ENCODE measurements around the gene LYRM9.
"Not testable (repeated sequence)": the region's sequence is repeated elsewhere in the genome, so short reads cannot be mapped to it uniquely, and the experiment has no call there.

The LYRM9 gene

GRCh38 chr17:27872776-27873175, 20.4 kb downstream of the LYRM9 start:
- DNase-seq: no peak

GRCh38 chr17:27871407-27871806, 21.8 kb downstream of the LYRM9 start:
- DNase-seq: no peak

DNA sequence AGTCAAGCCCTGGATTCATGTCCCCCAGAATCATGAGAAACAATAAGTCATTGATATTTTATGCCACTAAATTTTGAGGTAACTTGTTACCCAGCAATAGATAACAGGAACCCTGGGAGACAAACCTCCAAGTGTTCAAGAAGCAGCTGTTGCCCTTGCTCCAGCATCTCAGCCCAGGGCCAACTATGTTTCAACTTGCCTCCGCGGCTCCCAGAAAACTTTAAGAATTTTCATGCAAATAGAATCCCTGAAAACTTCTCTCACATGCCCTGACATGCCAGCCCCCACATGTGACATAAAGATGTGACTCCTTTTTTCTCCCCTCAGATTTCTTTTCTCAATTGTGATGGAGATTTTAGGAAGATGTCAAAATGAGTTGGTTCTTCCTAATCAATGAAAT, 22.8 kb downstream of the LYRM9 start:
- DNase-seq: no peak

GRCh38 chr17:27868565-27868964, 24.6 kb downstream of the LYRM9 start:
- no peak for DNase-seq

DNA sequence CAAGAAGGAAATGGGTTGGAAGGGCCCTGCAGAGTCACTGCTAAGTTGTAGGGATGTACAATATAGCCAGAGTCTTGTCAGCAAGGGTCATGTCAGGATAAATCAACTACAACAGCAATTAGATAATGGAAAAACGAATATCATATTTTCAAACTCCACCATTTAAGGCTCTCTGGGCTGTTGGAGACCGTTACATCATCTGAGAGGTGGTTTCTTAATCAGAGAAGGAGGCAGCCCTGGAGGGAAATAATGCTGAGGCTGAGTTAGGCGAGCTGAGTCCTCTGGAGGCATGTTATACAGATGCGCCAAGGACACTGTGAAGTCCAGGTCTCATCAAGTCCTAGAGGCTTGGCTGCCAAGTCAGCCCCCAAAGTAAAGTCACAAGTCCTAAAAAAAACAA, 30.3 kb downstream of the LYRM9 start:
- no peak for DNase-seq

DNA sequence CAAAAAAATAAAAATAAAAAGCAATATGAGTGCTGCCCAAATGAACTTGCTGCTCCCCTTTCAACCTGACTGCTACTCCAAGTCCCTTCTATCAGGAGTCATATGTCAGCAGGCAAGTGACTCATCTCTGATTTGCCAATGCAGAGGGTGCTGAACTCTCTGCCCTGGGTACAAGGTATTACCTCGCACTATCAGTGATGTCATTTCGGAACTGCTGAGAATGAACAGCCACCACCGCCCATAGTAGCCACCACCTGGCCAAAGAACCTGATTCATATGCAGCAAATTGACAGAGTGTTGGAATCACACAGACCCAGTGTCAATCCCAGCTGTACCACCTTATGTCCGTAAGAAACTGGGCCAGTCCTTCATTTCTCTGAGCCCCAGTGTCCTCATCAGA, 31.2 kb downstream of the LYRM9 start:
- no peak for DNase-seq

DNA sequence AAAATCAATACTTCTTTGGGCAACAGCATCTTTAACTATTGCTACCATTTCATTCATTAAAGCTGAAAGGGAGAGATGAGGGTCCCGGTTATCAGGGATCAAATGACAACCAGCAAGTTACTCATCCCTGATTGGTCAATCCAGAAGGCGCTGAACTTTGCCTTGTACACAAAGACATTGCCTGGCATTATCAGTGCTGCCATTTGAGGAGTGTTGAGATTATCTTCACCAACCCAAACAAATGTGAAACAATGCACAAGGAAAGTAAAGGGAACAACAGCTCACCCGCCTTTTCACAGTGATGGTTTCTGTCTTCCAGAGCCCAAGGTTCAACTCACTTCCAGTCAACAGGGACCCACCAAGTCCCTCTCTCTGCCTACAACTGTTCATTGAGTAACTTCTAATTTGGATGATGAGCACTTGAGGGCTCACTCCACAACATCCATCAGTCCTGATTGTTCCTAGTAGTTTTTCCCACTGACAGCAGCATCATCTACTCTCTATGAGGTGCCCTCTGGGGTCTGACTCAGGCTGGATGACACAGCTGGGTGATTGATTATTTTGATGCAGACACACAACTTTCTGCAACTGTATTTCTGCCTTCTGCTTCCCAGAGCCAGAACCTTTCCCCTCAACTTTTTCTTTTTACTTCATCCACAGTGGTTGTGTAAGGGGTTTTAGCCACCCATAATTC, 32.0 kb downstream of the LYRM9 start:
- DNase-seq: no peak

- DNase-seq: no peak
These were observed 34.4 kb downstream of the LYRM9 start for GRCh38 chr17:27858621-27859305.

DNA sequence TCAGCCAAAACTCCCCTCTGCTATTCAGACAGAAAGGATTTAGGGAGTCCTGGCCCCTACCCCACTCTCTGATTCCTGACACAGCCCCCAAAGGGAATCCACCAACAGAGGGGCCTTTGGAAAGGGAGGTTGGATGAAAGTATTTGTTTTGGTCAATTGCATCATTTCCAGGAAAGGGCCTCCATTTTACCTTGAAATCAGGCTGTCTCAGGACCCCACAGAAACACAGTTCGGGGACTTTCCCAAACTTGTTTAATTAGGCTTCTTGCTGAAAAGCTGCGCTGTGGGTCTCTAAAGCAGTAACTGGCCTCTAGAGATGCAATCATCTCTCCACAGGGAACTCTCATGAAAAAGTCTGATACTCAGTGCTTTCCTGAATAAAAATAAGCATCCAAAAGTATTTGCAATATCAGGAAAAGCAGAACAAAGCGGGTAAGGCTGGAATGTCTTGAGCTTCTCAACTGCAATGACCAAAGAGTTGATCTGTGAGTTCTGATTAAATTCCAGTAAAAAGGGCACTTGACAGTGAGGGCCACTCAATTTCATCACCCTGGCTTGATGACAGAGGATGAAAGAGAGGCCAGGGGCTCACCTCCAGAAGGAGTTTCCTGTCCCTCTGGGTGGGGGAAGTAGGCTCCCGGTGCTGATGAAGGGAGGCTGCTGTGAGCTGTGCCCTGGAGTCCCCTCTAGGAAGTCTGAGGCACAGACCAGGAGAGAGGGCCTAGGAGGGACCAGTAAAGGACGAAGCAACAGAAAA, 36.3 kb downstream of the LYRM9 start:
- no peak for DNase-seq

DNA sequence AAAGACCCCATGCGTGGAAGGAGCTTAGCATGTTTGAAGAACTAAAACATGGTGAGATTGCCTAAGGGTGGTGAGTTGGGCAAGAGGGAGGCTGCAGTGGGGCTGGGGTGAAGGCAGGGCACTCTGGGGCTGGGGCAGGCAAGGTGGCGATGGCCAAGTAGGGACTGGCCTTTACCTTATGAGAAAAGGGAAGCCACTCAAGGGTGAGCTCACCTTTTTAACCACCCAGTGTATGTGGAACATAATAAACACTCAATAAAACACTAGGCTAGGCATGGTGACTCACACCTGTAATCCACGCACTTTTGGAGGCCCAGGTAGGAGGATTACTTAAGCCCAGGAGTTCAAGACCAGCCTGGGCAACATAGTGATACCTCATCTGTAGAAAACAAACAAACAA, 37.7 kb downstream of the LYRM9 start:
- DNase-seq: no peak

GRCh38 chr17:27854163-27854562, 39.0 kb downstream of the LYRM9 start:
- no peak for DNase-seq

DNA sequence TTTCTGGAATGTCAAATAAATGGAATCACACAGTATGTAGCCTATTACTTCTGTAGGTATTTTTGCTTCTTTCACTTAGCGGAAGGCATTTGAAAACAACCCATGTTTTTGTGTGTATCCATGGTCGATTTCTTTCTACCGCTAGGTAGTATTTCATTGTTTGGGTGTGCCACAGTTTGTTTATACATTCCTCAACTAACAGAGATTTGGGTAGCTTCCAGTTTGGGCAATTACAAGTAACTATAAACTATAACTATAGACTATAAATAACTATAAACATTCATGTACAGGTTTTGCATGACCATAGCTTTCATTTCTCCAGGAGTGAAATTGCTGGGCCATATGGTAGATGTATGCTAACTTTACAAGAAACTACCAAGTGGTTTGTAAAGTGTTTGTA, 40.1 kb downstream of the LYRM9 start:
- DNase-seq: no peak

DNA sequence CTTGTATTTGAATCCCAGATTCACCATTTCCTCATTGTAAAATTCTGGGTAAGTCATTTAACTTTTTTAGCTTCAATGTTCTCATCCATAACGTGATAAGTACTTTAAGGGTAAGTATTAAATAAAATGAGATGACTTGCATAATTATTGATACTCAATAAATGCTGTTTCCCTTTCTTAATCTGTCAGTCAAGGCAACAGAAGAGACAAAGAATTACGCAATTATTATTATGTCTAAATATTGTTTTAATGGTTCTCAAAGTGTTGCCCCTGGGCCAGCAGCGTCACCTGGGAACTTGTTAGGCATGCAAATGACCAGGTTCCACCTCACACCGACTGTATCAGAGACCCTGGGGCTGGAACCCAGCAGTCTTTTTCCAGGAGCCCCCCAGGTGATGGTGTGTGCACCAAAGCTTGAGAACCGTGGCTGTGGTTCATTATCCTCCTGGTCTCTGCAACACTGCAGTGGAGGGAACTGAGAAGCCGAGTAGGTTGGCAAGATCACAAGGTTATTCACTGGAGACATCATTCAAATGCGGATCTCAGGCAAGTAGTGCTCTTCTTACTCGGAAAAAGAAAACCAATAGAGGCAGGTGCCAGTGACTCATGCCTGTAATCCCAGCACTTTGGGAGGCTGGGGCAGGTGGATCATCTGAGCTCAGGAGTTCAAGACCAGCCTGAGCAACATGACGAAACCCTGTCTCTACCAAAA, 43.5 kb downstream of the LYRM9 start:
- no peak for DNase-seq

- no peak for DNase-seq
These were observed 44.2 kb downstream of the LYRM9 start for GRCh38 chr17:27848931-27849330.

DNA sequence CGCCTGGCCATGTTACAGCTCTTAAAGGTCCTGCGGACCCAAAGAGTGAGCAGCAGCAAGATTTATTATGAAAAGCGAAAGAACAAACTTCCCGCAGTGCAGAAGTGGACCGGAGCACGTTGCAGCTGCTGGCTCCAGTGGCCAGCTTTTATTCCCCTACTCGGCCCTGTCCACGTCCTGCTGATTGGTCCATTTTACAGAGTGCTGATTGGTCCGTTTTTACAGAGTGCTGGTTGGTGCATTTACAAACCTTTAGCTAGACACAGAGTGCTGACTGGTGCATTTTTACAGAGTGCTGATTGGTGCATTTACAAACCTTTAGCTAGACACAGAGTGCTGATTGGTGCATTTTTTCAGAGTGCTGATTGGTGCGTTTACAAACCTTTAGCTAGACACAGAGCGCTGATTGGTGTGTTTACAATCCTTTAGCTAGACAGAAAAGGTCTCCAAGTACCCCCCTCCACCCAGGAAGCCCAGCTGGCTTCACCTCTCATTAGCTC, 46.3 kb downstream of the LYRM9 start:
- not testable (repeated sequence) for DNase-seq

DNA sequence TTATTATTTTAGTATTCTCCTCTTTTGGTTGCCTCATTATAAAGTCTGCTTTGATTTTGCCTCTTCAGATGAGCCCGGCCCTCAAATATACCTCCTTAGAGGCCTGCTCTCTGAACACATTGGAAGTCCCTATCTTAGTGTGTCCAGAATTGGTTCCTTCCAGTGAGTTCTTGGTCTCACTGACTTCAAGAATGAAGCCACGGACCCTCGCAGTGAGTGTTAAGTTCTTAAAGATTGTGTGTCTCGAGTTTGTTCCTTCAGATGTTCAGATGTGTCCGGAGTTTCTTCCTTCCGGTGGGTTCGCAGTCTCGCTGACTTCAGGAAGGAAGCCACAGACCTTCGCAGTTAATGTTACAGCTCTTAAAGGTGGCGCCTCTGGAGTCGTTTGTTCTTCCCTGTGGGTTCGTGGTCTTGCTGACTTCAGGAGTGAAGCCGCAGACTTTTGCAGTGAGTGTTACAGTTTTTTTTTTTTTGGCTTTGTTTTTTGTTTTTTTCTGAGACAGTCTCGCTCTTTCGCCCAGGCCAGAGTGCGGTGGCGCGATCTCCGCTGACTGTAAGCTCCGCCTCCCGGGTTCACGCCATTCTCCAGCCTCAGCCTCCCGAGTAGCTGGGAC, 47.0 kb downstream of the LYRM9 start:
- no peak for DNase-seq

DNA sequence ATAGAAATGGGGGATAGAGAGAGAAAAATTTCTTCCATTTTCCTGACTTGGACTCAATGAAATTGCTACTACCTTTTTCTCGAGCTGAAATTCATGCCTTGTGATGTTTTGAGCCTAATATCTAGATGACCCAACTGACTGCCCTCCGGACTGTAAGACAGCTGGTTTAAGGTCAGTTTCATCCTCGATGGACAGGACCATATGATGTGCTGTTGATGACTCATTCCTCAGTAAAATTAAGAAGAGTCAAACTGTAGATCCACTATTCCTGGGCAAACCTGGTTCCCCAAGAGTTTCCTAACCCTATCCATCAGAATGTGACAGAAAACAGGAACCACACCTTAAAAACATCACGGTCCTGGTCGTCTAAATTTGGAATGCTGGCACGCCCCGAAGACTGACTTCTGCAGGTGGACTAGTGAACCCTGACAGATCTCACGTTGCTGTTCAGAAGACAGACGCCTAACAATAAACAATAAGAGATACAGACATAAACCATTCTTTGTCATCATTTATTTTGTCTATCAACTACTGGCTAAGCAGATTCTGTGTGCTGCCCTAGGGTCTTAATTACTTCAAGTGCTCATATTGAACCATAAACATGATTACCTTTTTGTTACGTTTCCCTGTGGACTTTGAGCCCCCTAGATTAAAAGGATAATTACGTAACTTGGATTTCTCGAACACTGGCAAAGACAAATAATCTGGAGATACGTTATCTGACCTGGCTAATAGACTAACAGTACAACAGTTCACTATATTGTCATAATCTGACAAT, 47.7 kb downstream of the LYRM9 start:
- no peak for DNase-seq

DNA sequence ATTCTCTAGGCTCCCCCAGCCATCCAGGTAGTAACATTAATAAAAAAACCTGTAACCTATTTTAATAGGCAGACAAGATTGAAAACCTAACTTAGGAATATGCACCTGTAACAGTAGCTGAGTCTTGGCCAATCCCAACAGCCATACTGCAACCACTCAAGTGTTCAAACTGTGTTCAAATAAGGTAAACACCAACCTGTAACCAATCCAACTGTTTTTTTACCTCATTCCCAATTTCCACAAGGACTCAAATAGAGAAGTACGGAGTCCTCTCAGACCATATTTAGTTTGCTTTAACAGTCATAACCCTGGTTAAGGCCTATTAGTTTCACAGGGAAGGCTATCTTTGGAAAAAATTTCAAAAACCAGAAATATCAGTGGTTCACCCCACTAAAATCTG, 52.5 kb downstream of the LYRM9 start:
- DNase-seq: no peak

DNA sequence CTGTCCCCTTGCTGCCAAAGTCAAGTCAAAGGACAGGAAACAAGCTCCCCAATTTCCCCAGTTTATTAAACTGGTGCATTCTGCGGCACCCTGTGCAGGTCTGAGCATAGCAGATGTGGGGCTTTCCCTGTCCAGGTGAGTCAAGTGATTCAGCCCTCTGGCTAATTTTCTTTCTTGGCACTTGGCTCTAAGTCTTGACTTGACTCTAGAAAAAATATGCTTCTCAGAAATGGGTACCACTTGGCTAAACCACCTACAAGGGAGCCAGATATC, 52.8 kb downstream of the LYRM9 start:
- DNase-seq: not testable (repeated sequence)

DNA sequence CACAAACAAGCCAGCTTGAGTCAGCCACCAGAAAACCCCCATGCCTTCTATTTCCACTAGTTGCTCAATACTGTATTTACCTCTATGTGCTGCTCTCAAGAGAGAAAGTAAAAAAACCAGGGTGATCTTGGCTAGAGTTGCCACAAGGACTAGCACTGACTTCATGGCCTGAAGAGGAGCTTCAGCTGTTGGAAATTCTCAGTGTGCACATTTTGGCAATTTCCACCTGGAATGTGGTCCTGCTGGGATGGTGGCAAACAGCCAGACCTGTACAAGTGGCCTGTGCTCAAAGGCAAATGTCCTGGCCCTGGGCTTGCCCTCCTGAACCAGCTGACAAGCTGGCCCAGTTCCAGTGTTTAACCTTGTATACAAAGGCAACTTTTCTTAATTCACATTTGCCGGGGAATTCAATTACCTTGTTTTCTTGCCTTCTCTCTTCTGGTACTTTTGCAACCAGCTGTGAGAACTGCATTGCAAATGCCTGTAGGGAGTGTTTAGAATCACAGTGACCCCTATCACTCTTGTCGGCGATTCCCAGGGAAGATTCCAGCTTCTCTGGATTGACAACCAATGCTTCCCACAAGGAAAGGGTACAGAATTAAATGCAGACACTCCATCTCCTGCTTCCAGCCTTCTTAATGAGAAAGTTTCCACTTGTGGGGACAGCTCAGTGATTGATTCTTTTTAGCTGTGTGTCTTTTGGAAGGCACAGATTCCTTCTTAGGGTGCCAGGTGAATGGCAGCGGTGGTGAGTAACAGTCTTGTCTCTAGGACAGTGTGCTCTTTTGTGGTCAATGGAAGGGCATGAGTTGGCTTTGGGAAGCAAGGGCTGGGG, 53.4 kb downstream of the LYRM9 start:
- not testable (repeated sequence) for DNase-seq

- not testable (repeated sequence) for DNase-seq
These were observed 54.6 kb downstream of the LYRM9 start for GRCh38 chr17:27838607-27839006.
